ENCODE measurements around the gene AFF3.

- TF ChIP-seq ZFP36L2 (CRISPR knock-in tag; IDR thresholded peaks at IDR 0.05) (no peak), PHF8 (CRISPR knock-in tag; IDR thresholded peaks at IDR 0.05) (no peak), SYNCRIP (IDR thresholded peaks at IDR 0.05; ENCODE audit: insufficient read depth, low read depth, low read length) (no peak), CTCF (CRISPR knock-in tag; IDR thresholded peaks at IDR 0.05) (no peak), ZNF337 (CRISPR knock-in tag; IDR thresholded peaks at IDR 0.05; ENCODE audit: borderline replicate concordance, low read depth) (no peak), POLR2A (IDR thresholded peaks at IDR 0.05; ENCODE audit: insufficient read depth in 1 of 2, low read depth in 2 of 2, low read length in 2 of 2) (no peak), TAF1 (CRISPR knock-in tag; IDR thresholded peaks at IDR 0.05) (no peak), BRD4 (CRISPR knock-in tag; IDR thresholded peaks at IDR 0.05) (no peak)
Measured at GRCh38 chr2:99631700-99632099, 510.7 kb downstream of the AFF3 start.

Measured in HepG2 (cell line).